HuH-7.5 (cell line): ENCODE data around the gene TMEM191B.
"Not testable (repeated sequence)": the region's sequence is repeated elsewhere in the genome, so short reads cannot be mapped to it uniquely, and the experiment has no call there.

Experiments
- DNase-seq: peaks from one replicate; pipeline ENCODE4 v3.0.0; 2011; ENCODE audit warnings: low spot score

The TMEM191B gene

GRCh38 chr22:18527752-18528596 lies at the start of gene TMEM191B:
TMEM191B (plus strand) TSS chr22:18527802; CDS start chr22:18527981, 179 bp downstream.
- not testable (repeated sequence) for DNase-seq

GRCh38 chr22:18496227-18496626 lies 31.4 kb upstream of the TMEM191B start:
- DNase-seq = not testable (repeated sequence)

- DNase-seq = not testable (repeated sequence)
These were observed 16.3 kb upstream of the TMEM191B start for GRCh38 chr22:18511327-18511726.

GRCh38 chr22:18512378-18512777 lies 15.2 kb upstream of the TMEM191B start:
- not testable (repeated sequence) for DNase-seq

GRCh38 chr22:18513454-18513853 lies 14.1 kb upstream of the TMEM191B start:
- DNase-seq = not testable (repeated sequence)

GRCh38 chr22:18518061-18518460 lies 9.5 kb upstream of the TMEM191B start, which contains the start of gene GGTLC3:
GGTLC3 (minus strand) TSS chr22:18518161; CDS start chr22:18517897, 264 bp downstream.
- not testable (repeated sequence) for DNase-seq

- DNase-seq = not testable (repeated sequence)
These were observed 4.8 kb upstream of the TMEM191B start for GRCh38 chr22:18522762-18523161.

GRCh38 chr22:18523328-18523727 lies 4.3 kb upstream of the TMEM191B start:
- DNase-seq = not testable (repeated sequence)

GRCh38 chr22:18528597-18529415 lies 1.2 kb downstream of the TMEM191B start:
- not testable (repeated sequence) for DNase-seq

GRCh38 chr22:18529416-18530145 lies 2.0 kb downstream of the TMEM191B start:
- DNase-seq = not testable (repeated sequence)

- not testable (repeated sequence) for DNase-seq
These were observed 6.0 kb downstream of the TMEM191B start for GRCh38 chr22:18533633-18534032.

GRCh38 chr22:18534315-18534714 lies 6.7 kb downstream of the TMEM191B start:
- DNase-seq = not testable (repeated sequence)

- DNase-seq = not testable (repeated sequence)
These were observed 12.4 kb downstream of the TMEM191B start for GRCh38 chr22:18539994-18540393.

- not testable (repeated sequence) for DNase-seq
These were observed 15.8 kb downstream of the TMEM191B start for GRCh38 chr22:18543400-18543799.

GRCh38 chr22:18544615-18545014 lies 17.0 kb downstream of the TMEM191B start:
- DNase-seq = not testable (repeated sequence)

GRCh38 chr22:18549458-18550179 lies 22.0 kb downstream of the TMEM191B start:
- not testable (repeated sequence) for DNase-seq

- DNase-seq = not testable (repeated sequence)
These were observed 23.4 kb downstream of the TMEM191B start for GRCh38 chr22:18551046-18551445.

- not testable (repeated sequence) for DNase-seq
These were observed 25.4 kb downstream of the TMEM191B start for GRCh38 chr22:18552839-18553597.

- not testable (repeated sequence) for DNase-seq
These were observed 27.0 kb downstream of the TMEM191B start for GRCh38 chr22:18554280-18555256.
